HepG2 (cell line): ENCODE results near the gene STK4. TPM values are rescaled to one million over a fixed set of nuclear protein-coding genes. Genes with fewer than 3 reads are reported as not detected.

Source experiments
- BORCS8-MEF2B ChIP-seq: sonication (generic); formaldehyde crosslinking; IDR thresholded peaks from 2 replicates; pipeline ENCODE4 v1.8.0; 2022; ENCODE audit warnings: mild to moderate bottlenecking, missing genetic modification reagents
- CCDC6 ChIP-seq: sonication (generic); formaldehyde crosslinking; IDR thresholded peaks from 2 replicates; pipeline ENCODE4 v1.8.1; 2022; ENCODE audit warnings: mild to moderate bottlenecking, missing genetic modification reagents, moderate library complexity
- DMTF1 ChIP-seq: sonication (generic); formaldehyde crosslinking; IDR thresholded peaks from 2 replicates; pipeline ENCODE4 v1.4.0; 2020; ENCODE audit warnings: mild to moderate bottlenecking, missing genetic modification reagents
- GATAD1 ChIP-seq: IDR thresholded peaks from 2 replicates; pipeline ENCODE4 v1.6.1; 2016; ENCODE audit warnings: missing genetic modification reagents, missing compliant biosample characterization
- HIVEP1 ChIP-seq: sonication (generic); formaldehyde crosslinking; IDR thresholded peaks from 2 replicates; pipeline ENCODE4 v1.4.0; 2020; ENCODE audit warnings: mild to moderate bottlenecking, missing genetic modification reagents
- MED8 ChIP-seq: sonication (generic); formaldehyde crosslinking; IDR thresholded peaks from 2 replicates; pipeline ENCODE4 v1.8.1; 2023; ENCODE audit warnings: mild to moderate bottlenecking, missing genetic modification reagents; ENCODE audit not compliant: insufficient replicate concordance
- SIN3B ChIP-seq: fragments of 150-350 bp; IDR thresholded peaks from 2 replicates; pipeline ENCODE4 v1.6.1; 2014; ENCODE audit warnings: low read length
- SMC3 ChIP-seq: IDR thresholded peaks from 2 replicates; pipeline ENCODE4 v1.6.1; 2011; ENCODE audit warnings: low read length, improper control_type of control experiment
- TFAP4 ChIP-seq: sonication (generic); IDR thresholded peaks from 2 replicates; pipeline ENCODE4 v1.6.1; 2016; ENCODE audit warnings: low read depth, borderline replicate concordance
- TIGD3 ChIP-seq: sonication (generic); formaldehyde crosslinking; IDR thresholded peaks from 2 replicates; pipeline ENCODE4 v1.5.1; 2020; ENCODE audit warnings: mild to moderate bottlenecking, missing genetic modification reagents, borderline replicate concordance
- ZC3H13 ChIP-seq: sonication (generic); formaldehyde crosslinking; IDR thresholded peaks from 2 replicates; pipeline ENCODE4 v1.8.1; 2023; ENCODE audit warnings: mild to moderate bottlenecking, missing genetic modification reagents, moderate library complexity
- ZFP1 ChIP-seq: IDR thresholded peaks from 2 replicates; pipeline ENCODE4 v1.6.1; 2016
- ZMYM2 ChIP-seq: sonication (generic); formaldehyde crosslinking; IDR thresholded peaks from 2 replicates; pipeline ENCODE4 v1.8.0; 2022; ENCODE audit warnings: mild to moderate bottlenecking, missing genetic modification reagents
- ZNF510 ChIP-seq: sonication (generic); formaldehyde crosslinking; IDR thresholded peaks from 2 replicates; pipeline ENCODE4 v1.4.0; 2020; ENCODE audit warnings: low read depth, mild to moderate bottlenecking, missing genetic modification reagents
- polyA plus RNA-seq, 8 experiments: library from polyadenylated mRNA; depleted of rRNA in 3 of 8; stranded (reverse) in 7 of 8; unstranded in 1 of 8; fragments of >200 nt; fragmentation: Illumina TruSeq in 4 of 8; extraction: Trizol in 4 of 8; gene quantifications; 2 replicates each; pipeline versions ENCODE4 v1.2.1 to v1.2.3, GENCODE V29; 2011 to 2016; ENCODE audit warnings: low read depth in 4 of 8, missing spikeins in 1 of 8, mixed read lengths in 1 of 8; ENCODE audit not compliant: insufficient read depth in 1 of 8
- total RNA-seq, 5 experiments: library from RNA; depleted of rRNA; stranded (reverse); fragments of >200 nt; fragmentation: Illumina TruSeq; extraction: Trizol; gene quantifications; 2 replicates each; pipeline ENCODE4 v1.2.3, GENCODE V29; 2016; ENCODE audit warnings: low read depth in 1 of 5
- TF ChIP-seq, protein P1 (sequence below): sonication (generic); formaldehyde crosslinking; IDR thresholded peaks from 2 replicates; pipeline ENCODE4 v1.5.0; 2020; ENCODE audit warnings: mild to moderate bottlenecking, missing genetic modification reagents
- TF ChIP-seq, protein P2 (sequence below): sonication (generic); formaldehyde crosslinking; IDR thresholded peaks from 2 replicates; pipeline ENCODE4 v1.4.0; 2020; ENCODE audit warnings: mild to moderate bottlenecking, missing genetic modification reagents, borderline replicate concordance

Gene STK4
- total and polyA plus RNA-seq, 2 of the 13 experiments (the other 11 are each of a cell fraction or from before 2014, with no cell fraction given), result 25.6 to 38.3 TPM

GRCh38 chr20:44960103-44960852 lies 6.0 kb upstream of the STK4 start, which contains the start of gene TOMM34 (continued):
- TF ChIP-seq, protein P1, sequence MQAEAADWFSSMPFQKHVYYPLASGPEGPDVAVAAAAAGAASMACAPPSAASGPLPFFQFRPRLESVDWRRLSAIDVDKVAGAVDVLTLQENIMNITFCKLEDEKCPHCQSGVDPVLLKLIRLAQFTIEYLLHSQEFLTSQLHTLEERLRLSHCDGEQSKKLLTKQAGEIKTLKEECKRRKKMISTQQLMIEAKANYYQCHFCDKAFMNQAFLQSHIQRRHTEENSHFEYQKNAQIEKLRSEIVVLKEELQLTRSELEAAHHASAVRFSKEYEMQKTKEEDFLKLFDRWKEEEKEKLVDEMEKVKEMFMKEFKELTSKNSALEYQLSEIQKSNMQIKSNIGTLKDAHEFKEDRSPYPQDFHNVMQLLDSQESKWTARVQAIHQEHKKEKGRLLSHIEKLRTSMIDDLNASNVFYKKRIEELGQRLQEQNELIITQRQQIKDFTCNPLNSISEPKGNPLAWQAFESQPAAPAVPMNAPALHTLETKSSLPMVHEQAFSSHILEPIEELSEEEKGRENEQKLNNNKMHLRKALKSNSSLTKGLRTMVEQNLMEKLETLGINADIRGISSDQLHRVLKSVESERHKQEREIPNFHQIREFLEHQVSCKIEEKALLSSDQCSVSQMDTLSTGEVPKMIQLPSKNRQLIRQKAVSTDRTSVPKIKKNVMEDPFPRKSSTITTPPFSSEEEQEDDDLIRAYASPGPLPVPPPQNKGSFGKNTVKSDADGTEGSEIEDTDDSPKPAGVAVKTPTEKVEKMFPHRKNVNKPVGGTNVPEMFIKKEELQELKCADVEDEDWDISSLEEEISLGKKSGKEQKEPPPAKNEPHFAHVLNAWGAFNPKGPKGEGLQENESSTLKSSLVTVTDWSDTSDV (CRISPR knock-in tag), result peak; percentile 97
- TF ChIP-seq ZNF510 (CRISPR knock-in tag) (peak; percentile 97; the same call in 1 of the 2 replicates), ZC3H13 (CRISPR knock-in tag) (peak; percentile 98), GATAD1 (CRISPR knock-in tag) (peak; percentile 80), CCDC6 (CRISPR knock-in tag) (peak; percentile 92; the same call in 1 of the 2 replicates), DMTF1 (CRISPR knock-in tag) (peak; percentile 64; the same call in 1 of the 2 replicates), BORCS8-MEF2B (CRISPR knock-in tag) (peak; percentile 99), TFAP4 (peak; percentile 20; the same call in 1 of the 2 replicates), MED8 (CRISPR knock-in tag) (peak; percentile 90), ZMYM2 (CRISPR knock-in tag) (peak; percentile 82; the same call in 1 of the 2 replicates), TIGD3 (CRISPR knock-in tag) (peak; percentile 97), SMC3 (no peak), ZFP1 (CRISPR knock-in tag) (no peak; the same call in 1 of the 2 replicates), SIN3B (no peak), HIVEP1 (CRISPR knock-in tag) (peak; percentile 94)
- TF ChIP-seq, protein P2, sequence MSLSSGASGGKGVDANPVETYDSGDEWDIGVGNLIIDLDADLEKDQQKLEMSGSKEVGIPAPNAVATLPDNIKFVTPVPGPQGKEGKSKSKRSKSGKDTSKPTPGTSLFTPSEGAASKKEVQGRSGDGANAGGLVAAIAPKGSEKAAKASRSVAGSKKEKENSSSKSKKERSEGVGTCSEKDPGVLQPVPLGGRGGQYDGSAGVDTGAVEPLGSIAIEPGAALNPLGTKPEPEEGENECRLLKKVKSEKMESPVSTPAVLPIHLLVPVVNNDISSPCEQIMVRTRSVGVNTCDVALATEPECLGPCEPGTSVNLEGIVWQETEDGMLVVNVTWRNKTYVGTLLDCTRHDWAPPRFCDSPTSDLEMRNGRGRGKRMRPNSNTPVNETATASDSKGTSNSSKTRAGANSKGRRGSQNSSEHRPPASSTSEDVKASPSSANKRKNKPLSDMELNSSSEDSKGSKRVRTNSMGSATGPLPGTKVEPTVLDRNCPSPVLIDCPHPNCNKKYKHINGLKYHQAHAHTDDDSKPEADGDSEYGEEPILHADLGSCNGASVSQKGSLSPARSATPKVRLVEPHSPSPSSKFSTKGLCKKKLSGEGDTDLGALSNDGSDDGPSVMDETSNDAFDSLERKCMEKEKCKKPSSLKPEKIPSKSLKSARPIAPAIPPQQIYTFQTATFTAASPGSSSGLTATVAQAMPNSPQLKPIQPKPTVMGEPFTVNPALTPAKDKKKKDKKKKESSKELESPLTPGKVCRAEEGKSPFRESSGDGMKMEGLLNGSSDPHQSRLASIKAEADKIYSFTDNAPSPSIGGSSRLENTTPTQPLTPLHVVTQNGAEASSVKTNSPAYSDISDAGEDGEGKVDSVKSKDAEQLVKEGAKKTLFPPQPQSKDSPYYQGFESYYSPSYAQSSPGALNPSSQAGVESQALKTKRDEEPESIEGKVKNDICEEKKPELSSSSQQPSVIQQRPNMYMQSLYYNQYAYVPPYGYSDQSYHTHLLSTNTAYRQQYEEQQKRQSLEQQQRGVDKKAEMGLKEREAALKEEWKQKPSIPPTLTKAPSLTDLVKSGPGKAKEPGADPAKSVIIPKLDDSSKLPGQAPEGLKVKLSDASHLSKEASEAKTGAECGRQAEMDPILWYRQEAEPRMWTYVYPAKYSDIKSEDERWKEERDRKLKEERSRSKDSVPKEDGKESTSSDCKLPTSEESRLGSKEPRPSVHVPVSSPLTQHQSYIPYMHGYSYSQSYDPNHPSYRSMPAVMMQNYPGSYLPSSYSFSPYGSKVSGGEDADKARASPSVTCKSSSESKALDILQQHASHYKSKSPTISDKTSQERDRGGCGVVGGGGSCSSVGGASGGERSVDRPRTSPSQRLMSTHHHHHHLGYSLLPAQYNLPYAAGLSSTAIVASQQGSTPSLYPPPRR (CRISPR knock-in tag), result peak; percentile 59; the same call in 1 of the 2 replicates
